SK-N-SH (cell line): ENCODE data around the gene CFDP1. TPM values are rescaled to one million over a fixed set of nuclear protein-coding genes. Genes with fewer than 3 reads are reported as not detected.

Experiments used
- CTCF ChIA-PET: fragments of 300-600, 350-600 bp; formaldehyde crosslinking; extraction: SDS; loops from one replicate; lab custom pipeline; 2021; lab: Yijun Ruan, JAX
- POLR2A ChIA-PET: fragments of 350-600 bp; sonication (Branson Sonifier 250); formaldehyde crosslinking; extraction: SDS; loops from one replicate; lab custom pipeline; 2020; ENCODE audit warnings: antibody characterized with exemption, inconsistent platforms; lab: Yijun Ruan, JAX
- DNase-seq: peaks from one replicate; pipeline ENCODE4 v3.0.0; 2012
- H2AFZ ChIP-seq: fragments of 200-600 bp; sonication (generic); 2 replicates; pipeline ENCODE4 v1.8.1; 2016; ENCODE audit warnings: antibody characterized with exemption, mild to moderate bottlenecking, low read depth
- H3F3A ChIP-seq: fragments of 200-600 bp; sonication (generic); replicated peaks from 2 replicates; pipeline ENCODE3; 2016; ENCODE audit warnings: antibody characterized with exemption, mild to moderate bottlenecking; ENCODE audit not compliant: insufficient read depth
- H3K27ac ChIP-seq, 2 experiments: fragments of 200-500 bp in 1 of 2; fragments of 200-600 bp in 1 of 2; sonication (Bioruptor generic) in 1 of 2; sonication (generic), shearing (Covaris generic) in 1 of 2; 2 replicates each; pipeline versions ENCODE4 v1.5.1 to v1.6.1; 2014 to 2016; ENCODE audit warnings: low read depth in 2 of 2, inconsistent platforms in 1 of 2, low read length in 1 of 2, mild to moderate bottlenecking in 1 of 2, mixed read lengths in 1 of 2
- H3K27me3 ChIP-seq: fragments of 200-600 bp; sonication (generic), shearing (Covaris generic); 2 replicates; pipeline ENCODE4 v1.6.1; 2016; ENCODE audit warnings: mixed run types; ENCODE audit not compliant: insufficient read depth
- H3K36me3 ChIP-seq, 2 experiments: fragments of 200-500 bp in 1 of 2; fragments of 200-600 bp in 1 of 2; sonication (Bioruptor generic) in 1 of 2; sonication (generic) in 1 of 2; replicated peaks in 1 of 2; 2 replicates each; pipeline versions ENCODE3 to v1.5.1; 2014 to 2016; ENCODE audit warnings: low read length in 1 of 2, mild to moderate bottlenecking in 1 of 2; ENCODE audit not compliant: insufficient read depth in 2 of 2, control insufficient read depth in 1 of 2
- H3K4me1 ChIP-seq, 2 experiments: fragments of 200-500 bp in 1 of 2; fragments of 200-600 bp in 1 of 2; sonication (Bioruptor generic) in 1 of 2; sonication (generic), shearing (Covaris generic) in 1 of 2; 2 replicates each; pipeline versions ENCODE4 v1.5.1 to v1.6.1; 2014 to 2016; ENCODE audit warnings: low read depth in 1 of 2, low read length in 1 of 2, mixed run types in 1 of 2; ENCODE audit not compliant: insufficient read depth in 2 of 2, control insufficient read depth in 1 of 2
- H3K4me2 ChIP-seq: fragments of 200-600 bp; sonication (generic), shearing (Covaris generic); 2 replicates; pipeline ENCODE4 v1.6.1; 2017; ENCODE audit warnings: mixed run types
- H3K4me3 ChIP-seq, 2 experiments: fragments of 200-500 bp in 1 of 2; fragments of 200-600 bp in 1 of 2; sonication (Bioruptor generic) in 1 of 2; sonication (generic), shearing (Covaris generic) in 1 of 2; 2 replicates each; pipeline versions ENCODE4 v1.5.1 to v1.8.1; 2014 to 2016; ENCODE audit warnings: low read depth in 2 of 2, inconsistent platforms in 1 of 2, low read length in 1 of 2, mild to moderate bottlenecking in 1 of 2, mixed read lengths in 1 of 2, moderate library complexity in 1 of 2
- H3K79me2 ChIP-seq: fragments of 200-600 bp; sonication (generic); 2 replicates; pipeline ENCODE4 v1.8.1; 2017; ENCODE audit warnings: mild to moderate bottlenecking; ENCODE audit not compliant: insufficient read depth
- H3K9ac ChIP-seq: fragments of 200-600 bp; sonication (generic); 2 replicates; pipeline ENCODE4 v1.6.1; 2017; ENCODE audit warnings: mixed run types
- H3K9me2 ChIP-seq: fragments of 200-600 bp; sonication (generic); 2 replicates; pipeline ENCODE4 v1.6.1; 2017; ENCODE audit warnings: mixed run types
- H3K9me3 ChIP-seq: fragments of 200-600 bp; sonication (generic); 2 replicates; pipeline ENCODE4 v1.6.1; 2017; ENCODE audit warnings: mixed run types, mild to moderate bottlenecking, moderate library complexity
- H4K20me1 ChIP-seq: fragments of 200-600 bp; sonication (generic); 2 replicates; pipeline ENCODE4 v1.6.1; 2017; ENCODE audit warnings: mild to moderate bottlenecking, mixed run types; ENCODE audit not compliant: insufficient read depth
- EZH2phosphoT487 ChIP-seq: fragments of 200-600 bp; sonication (generic); IDR thresholded peaks from 2 replicates; pipeline ENCODE4 v1.6.1; 2017; ENCODE audit warnings: low read depth, mixed run types, mild to moderate bottlenecking, antibody characterized with exemption, moderate library complexity, borderline replicate concordance
- GATA2 ChIP-seq: sonication (generic); formaldehyde crosslinking; IDR thresholded peaks from 2 replicates; pipeline ENCODE4 v1.5.0; 2020; ENCODE audit warnings: mild to moderate bottlenecking, missing genetic modification reagents
- NFIC ChIP-seq: IDR thresholded peaks from 2 replicates; pipeline ENCODE4 v1.4.0; 2012; ENCODE audit warnings: borderline replicate concordance
- RCOR1 ChIP-seq: fragments of 150-350 bp; IDR thresholded peaks from 2 replicates; pipeline ENCODE4 v1.6.1; 2017; ENCODE audit warnings: antibody characterized with exemption, low read length
- TCF12 ChIP-seq: IDR thresholded peaks from 2 replicates; pipeline ENCODE4 v1.4.0; 2012
- whole genome bisulfite sequencing: methylation state at CpG from one replicate; pipeline ENCODE4 v1.1.6; 2017; ENCODE audit warnings: low lambda C conversion rate; 5-methylcytosine and 5-hydroxymethylcytosine counted together
- polyA plus RNA-seq, 3 experiments: library from polyadenylated mRNA; depleted of rRNA; stranded (reverse); fragments of >200 nt; gene quantifications; 2 replicates each; pipeline ENCODE4 v1.2.3, GENCODE V29; 2012
- TF ChIP-seq, protein P1 (sequence below): fragments of 200-600 bp; sonication (generic); IDR thresholded peaks from 2 replicates; pipeline ENCODE4 v1.6.1; 2017; ENCODE audit warnings: antibody characterized with exemption, mild to moderate bottlenecking, moderate library complexity
- TF ChIP-seq, protein P2 (sequence below): IDR thresholded peaks from 2 replicates; pipeline ENCODE4 v1.4.0; 2012; ENCODE audit warnings: low read depth
- TF ChIP-seq, protein P3 (sequence below): fragments of 150-350 bp; IDR thresholded peaks from 2 replicates; pipeline ENCODE4 v1.6.1; 2017; ENCODE audit warnings: antibody characterized with exemption, low read length, low read depth, borderline replicate concordance
- TF ChIP-seq, protein P4 (sequence below): IDR thresholded peaks from 2 replicates; pipeline ENCODE4 v1.6.1; 2012; ENCODE audit warnings: mild to moderate bottlenecking, low read depth, low read length, moderate library complexity
- TF ChIP-seq, protein P5 (sequence below): IDR thresholded peaks from 2 replicates; pipeline ENCODE4 v1.4.0; 2012; ENCODE audit warnings: low read depth, borderline replicate concordance
- TF ChIP-seq, protein P6 (sequence below): fragments of 150-350 bp; IDR thresholded peaks from 2 replicates; pipeline ENCODE4 v1.6.1; 2016; ENCODE audit warnings: mild to moderate bottlenecking, low read depth, low read length

CFDP1 gene
- polyA plus RNA-seq, 1 of the 3 experiments (the other 2 are of a cell fraction), result 46.0 TPM

DNA sequence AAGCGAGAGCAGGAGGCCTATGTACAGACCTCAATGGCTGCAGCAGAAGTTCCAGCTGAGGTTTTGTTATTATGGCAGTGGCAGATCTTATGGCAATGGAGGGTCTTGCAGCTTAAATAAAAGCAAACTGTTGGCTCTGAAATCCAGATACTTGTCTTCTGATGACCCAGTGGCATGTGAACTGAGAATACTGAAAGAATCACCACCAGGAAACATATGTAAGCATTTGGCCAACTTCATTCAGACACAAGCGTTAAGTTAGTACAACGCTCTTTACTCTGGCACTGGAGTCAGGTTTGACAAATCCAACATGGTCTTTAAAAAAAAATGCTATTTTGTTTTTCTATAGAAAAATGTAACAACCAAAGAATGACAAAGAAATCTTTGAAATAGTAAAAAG, 70.5 kb downstream of the CFDP1 start (continued):
- TF ChIP-seq, protein P1, sequence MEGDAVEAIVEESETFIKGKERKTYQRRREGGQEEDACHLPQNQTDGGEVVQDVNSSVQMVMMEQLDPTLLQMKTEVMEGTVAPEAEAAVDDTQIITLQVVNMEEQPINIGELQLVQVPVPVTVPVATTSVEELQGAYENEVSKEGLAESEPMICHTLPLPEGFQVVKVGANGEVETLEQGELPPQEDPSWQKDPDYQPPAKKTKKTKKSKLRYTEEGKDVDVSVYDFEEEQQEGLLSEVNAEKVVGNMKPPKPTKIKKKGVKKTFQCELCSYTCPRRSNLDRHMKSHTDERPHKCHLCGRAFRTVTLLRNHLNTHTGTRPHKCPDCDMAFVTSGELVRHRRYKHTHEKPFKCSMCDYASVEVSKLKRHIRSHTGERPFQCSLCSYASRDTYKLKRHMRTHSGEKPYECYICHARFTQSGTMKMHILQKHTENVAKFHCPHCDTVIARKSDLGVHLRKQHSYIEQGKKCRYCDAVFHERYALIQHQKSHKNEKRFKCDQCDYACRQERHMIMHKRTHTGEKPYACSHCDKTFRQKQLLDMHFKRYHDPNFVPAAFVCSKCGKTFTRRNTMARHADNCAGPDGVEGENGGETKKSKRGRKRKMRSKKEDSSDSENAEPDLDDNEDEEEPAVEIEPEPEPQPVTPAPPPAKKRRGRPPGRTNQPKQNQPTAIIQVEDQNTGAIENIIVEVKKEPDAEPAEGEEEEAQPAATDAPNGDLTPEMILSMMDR, result no peak

DNA sequence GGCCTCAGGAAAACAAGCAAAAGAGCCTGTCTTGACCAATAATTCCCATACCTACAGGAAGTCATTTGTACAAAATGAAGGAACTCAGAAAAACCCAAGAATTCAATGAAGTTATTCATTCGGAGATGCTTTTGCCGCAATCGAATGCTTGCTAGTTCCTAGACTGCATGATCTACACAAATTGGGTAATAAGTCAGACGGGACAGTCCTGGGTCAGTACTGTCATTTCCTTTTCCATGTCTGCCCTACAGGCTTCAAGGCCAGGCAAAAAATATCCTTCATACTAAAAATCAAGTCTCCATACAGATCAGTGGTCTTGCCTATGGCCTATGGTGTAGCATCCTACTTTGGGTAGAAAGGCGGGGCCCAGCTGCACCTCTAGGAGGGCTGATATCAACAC, 71.4 kb downstream of the CFDP1 start:
- Histone ChIP-seq H3K9me2 (no peaks in the 10 kb centered on the region), H3K9me3 (no peaks in the 10 kb centered on the region), H4K20me1 (no peaks in the 10 kb centered on the region), H3K4me1 (no peaks in the 10 kb centered on the region), H3K4me3 (no peak overlapping the region), H3F3A (peaks cover 6% of the 10 kb centered on the region), H3K9ac (no peak overlapping the region), H3K27ac (no peak overlapping the region), H2AFZ (no peak overlapping the region), H3K27me3 (no peaks in the 10 kb centered on the region), H3K4me2 (no peak overlapping the region), H3K79me2 (no peaks in the 10 kb centered on the region), H3K36me3 (peaks cover 4 to 14% of the 10 kb centered on the region in 2 experiments)
- DNase-seq, result no peak
- POLR2A ChIA-PET, result no interaction called here
- TF ChIP-seq, protein P1, result no peak
- no peak for TF ChIP-seq EZH2phosphoT487
- TF ChIP-seq, protein P2, sequence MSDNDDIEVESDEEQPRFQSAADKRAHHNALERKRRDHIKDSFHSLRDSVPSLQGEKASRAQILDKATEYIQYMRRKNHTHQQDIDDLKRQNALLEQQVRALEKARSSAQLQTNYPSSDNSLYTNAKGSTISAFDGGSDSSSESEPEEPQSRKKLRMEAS, result no peak
- TF ChIP-seq TCF12, result no peak
- TF ChIP-seq, protein P3, sequence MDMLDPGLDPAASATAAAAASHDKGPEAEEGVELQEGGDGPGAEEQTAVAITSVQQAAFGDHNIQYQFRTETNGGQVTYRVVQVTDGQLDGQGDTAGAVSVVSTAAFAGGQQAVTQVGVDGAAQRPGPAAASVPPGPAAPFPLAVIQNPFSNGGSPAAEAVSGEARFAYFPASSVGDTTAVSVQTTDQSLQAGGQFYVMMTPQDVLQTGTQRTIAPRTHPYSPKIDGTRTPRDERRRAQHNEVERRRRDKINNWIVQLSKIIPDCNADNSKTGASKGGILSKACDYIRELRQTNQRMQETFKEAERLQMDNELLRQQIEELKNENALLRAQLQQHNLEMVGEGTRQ, result no peak
- TF ChIP-seq, protein P4, sequence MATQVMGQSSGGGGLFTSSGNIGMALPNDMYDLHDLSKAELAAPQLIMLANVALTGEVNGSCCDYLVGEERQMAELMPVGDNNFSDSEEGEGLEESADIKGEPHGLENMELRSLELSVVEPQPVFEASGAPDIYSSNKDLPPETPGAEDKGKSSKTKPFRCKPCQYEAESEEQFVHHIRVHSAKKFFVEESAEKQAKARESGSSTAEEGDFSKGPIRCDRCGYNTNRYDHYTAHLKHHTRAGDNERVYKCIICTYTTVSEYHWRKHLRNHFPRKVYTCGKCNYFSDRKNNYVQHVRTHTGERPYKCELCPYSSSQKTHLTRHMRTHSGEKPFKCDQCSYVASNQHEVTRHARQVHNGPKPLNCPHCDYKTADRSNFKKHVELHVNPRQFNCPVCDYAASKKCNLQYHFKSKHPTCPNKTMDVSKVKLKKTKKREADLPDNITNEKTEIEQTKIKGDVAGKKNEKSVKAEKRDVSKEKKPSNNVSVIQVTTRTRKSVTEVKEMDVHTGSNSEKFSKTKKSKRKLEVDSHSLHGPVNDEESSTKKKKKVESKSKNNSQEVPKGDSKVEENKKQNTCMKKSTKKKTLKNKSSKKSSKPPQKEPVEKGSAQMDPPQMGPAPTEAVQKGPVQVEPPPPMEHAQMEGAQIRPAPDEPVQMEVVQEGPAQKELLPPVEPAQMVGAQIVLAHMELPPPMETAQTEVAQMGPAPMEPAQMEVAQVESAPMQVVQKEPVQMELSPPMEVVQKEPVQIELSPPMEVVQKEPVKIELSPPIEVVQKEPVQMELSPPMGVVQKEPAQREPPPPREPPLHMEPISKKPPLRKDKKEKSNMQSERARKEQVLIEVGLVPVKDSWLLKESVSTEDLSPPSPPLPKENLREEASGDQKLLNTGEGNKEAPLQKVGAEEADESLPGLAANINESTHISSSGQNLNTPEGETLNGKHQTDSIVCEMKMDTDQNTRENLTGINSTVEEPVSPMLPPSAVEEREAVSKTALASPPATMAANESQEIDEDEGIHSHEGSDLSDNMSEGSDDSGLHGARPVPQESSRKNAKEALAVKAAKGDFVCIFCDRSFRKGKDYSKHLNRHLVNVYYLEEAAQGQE, result no peak
- TF ChIP-seq, protein P5, sequence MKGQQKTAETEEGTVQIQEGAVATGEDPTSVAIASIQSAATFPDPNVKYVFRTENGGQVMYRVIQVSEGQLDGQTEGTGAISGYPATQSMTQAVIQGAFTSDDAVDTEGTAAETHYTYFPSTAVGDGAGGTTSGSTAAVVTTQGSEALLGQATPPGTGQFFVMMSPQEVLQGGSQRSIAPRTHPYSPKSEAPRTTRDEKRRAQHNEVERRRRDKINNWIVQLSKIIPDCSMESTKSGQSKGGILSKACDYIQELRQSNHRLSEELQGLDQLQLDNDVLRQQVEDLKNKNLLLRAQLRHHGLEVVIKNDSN, result no peak
- TF ChIP-seq GATA2 (CRISPR knock-in tag), result no peak
- no peak for TF ChIP-seq RCOR1
- no peak for TF ChIP-seq NFIC
- TF ChIP-seq, protein P6, sequence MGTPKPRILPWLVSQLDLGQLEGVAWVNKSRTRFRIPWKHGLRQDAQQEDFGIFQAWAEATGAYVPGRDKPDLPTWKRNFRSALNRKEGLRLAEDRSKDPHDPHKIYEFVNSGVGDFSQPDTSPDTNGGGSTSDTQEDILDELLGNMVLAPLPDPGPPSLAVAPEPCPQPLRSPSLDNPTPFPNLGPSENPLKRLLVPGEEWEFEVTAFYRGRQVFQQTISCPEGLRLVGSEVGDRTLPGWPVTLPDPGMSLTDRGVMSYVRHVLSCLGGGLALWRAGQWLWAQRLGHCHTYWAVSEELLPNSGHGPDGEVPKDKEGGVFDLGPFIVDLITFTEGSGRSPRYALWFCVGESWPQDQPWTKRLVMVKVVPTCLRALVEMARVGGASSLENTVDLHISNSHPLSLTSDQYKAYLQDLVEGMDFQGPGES, result no peak
- WGBS, result 97% methylated on average over 5 of the region's 5 CpGs
- CTCF ChIA-PET, result interaction anchor here (0.9 to 1.1 kb wide), 3 partner anchors 10 to 163 kb away, joined by 3 to 4 read pairs (median 4); no protein-coding TSS in a partner anchor
